ENCODE measurements around the gene PTPN22. TPM values are rescaled to one million over a fixed set of nuclear protein-coding genes. Genes with fewer than 3 reads are reported as not detected.

The PTPN22 gene
- total RNA-seq, 1 donor from 2014 or later: 7.4 TPM

GRCh38 chr1:113870778-113871177, 734 bp downstream of the PTPN22 start:
- H3K27me3 ChIP-seq: no peaks in the 10 kb centered on the region
- H3K4me3 ChIP-seq: peak overlapping the region in 1 of 2 donors; percentile 4
- H3K9me3 ChIP-seq: no peaks in the 10 kb centered on the region
- intact Hi-C loops (cut with DNase I): no loop called here
- no peaks in the 10 kb centered on the region for H3K4me1 ChIP-seq
- H3K36me3 ChIP-seq: no peaks in the 10 kb centered on the region
- H3K27ac ChIP-seq: peak overlapping the region; percentile 1
- no peak for DNase-seq (ENCODE audit: extremely low spot score in 2 of 2)
- no peak for TF ChIP-seq POLR2A (IDR thresholded peaks at IDR 0.05)
- no peak for TF ChIP-seq POLR2AphosphoS5 (IDR thresholded peaks at IDR 0.05; ENCODE audit: insufficient read depth in 1 of 2, low read depth in 1 of 2)
- TF ChIP-seq, protein P1, sequence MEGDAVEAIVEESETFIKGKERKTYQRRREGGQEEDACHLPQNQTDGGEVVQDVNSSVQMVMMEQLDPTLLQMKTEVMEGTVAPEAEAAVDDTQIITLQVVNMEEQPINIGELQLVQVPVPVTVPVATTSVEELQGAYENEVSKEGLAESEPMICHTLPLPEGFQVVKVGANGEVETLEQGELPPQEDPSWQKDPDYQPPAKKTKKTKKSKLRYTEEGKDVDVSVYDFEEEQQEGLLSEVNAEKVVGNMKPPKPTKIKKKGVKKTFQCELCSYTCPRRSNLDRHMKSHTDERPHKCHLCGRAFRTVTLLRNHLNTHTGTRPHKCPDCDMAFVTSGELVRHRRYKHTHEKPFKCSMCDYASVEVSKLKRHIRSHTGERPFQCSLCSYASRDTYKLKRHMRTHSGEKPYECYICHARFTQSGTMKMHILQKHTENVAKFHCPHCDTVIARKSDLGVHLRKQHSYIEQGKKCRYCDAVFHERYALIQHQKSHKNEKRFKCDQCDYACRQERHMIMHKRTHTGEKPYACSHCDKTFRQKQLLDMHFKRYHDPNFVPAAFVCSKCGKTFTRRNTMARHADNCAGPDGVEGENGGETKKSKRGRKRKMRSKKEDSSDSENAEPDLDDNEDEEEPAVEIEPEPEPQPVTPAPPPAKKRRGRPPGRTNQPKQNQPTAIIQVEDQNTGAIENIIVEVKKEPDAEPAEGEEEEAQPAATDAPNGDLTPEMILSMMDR (IDR thresholded peaks at IDR 0.05): no peak

GRCh38 chr1:113868387-113869083, 3.0 kb downstream of the PTPN22 start:
- no peaks in the 10 kb centered on the region for H3K4me1 ChIP-seq
- no peak overlapping the region for H3K27ac ChIP-seq
- H3K27me3 ChIP-seq: no peaks in the 10 kb centered on the region
- H3K9me3 ChIP-seq: no peaks in the 10 kb centered on the region
- no peak overlapping the region for H3K4me3 ChIP-seq
- intact Hi-C loops (cut with DNase I): no loop called here
- TF ChIP-seq POLR2AphosphoS5 (IDR thresholded peaks at IDR 0.05; ENCODE audit: insufficient read depth in 1 of 2, low read depth in 1 of 2) (no peak), POLR2A (IDR thresholded peaks at IDR 0.05) (no peak)
- TF ChIP-seq, protein P1 (IDR thresholded peaks at IDR 0.05): no peak
- no peaks in the 10 kb centered on the region for H3K36me3 ChIP-seq
- DNase-seq (ENCODE audit: extremely low spot score in 2 of 2): no peak

GRCh38 chr1:113861641-113862040, 9.9 kb downstream of the PTPN22 start:
- intact Hi-C loops (cut with DNase I): loop anchor here (5.0 kb wide), 1 partner anchor 1744 kb away; no protein-coding TSS in a partner anchor
- Histone ChIP-seq H3K27me3 (no peaks in the 10 kb centered on the region), H3K9me3 (no peaks in the 10 kb centered on the region), H3K36me3 (no peaks in the 10 kb centered on the region), H3K4me1 (no peaks in the 10 kb centered on the region), H3K4me3 (no peak overlapping the region), H3K27ac (no peak overlapping the region)
- no peak for DNase-seq (ENCODE audit: extremely low spot score in 2 of 2)
- no peak for TF ChIP-seq POLR2A (IDR thresholded peaks at IDR 0.05)
- no peak for TF ChIP-seq POLR2AphosphoS5 (IDR thresholded peaks at IDR 0.05; ENCODE audit: insufficient read depth in 1 of 2, low read depth in 1 of 2)
- TF ChIP-seq, protein P1 (IDR thresholded peaks at IDR 0.05): no peak

DNA sequence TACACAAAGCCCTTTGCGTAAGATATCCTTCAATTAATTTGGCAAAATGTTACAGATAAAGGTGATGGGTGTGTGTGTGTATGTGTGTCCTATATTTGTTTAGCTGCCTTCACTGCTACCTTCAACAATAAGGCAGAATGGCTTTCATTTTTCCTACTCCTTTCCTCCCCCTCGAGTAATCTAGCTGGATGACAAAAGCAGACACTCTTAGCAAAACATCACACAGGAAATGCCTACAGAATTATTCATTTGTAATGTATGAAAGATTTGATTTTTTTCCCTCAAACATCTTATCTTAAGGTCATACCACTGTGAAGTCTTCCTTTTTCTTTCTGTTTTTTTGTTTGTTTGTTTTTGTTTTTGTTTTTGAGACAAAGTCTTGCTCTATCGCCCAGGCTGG, 10.6 kb downstream of the PTPN22 start:
- no peak for DNase-seq (ENCODE audit: extremely low spot score in 2 of 2)
- H3K4me3 ChIP-seq: no peak overlapping the region
- no peaks in the 10 kb centered on the region for H3K27me3 ChIP-seq
- H3K4me1 ChIP-seq: no peaks in the 10 kb centered on the region
- TF ChIP-seq POLR2AphosphoS5 (IDR thresholded peaks at IDR 0.05; ENCODE audit: insufficient read depth in 1 of 2, low read depth in 1 of 2) (no peak), POLR2A (IDR thresholded peaks at IDR 0.05) (no peak)
- TF ChIP-seq, protein P1 (IDR thresholded peaks at IDR 0.05): no peak
- no peaks in the 10 kb centered on the region for H3K36me3 ChIP-seq
- H3K27ac ChIP-seq: no peak overlapping the region
- no peaks in the 10 kb centered on the region for H3K9me3 ChIP-seq
- intact Hi-C loops (cut with DNase I): loop anchor here (5.0 kb wide), 1 partner anchor 1744 kb away; no protein-coding TSS in a partner anchor

GRCh38 chr1:113859478-113860175, 11.9 kb downstream of the PTPN22 start:
- Histone ChIP-seq H3K4me1 (no peaks in the 10 kb centered on the region), H3K27me3 (no peaks in the 10 kb centered on the region), H3K27ac (no peak overlapping the region), H3K4me3 (no peak overlapping the region), H3K36me3 (no peaks in the 10 kb centered on the region), H3K9me3 (no peaks in the 10 kb centered on the region)
- TF ChIP-seq POLR2A (IDR thresholded peaks at IDR 0.05): no peak
- TF ChIP-seq POLR2AphosphoS5 (IDR thresholded peaks at IDR 0.05; ENCODE audit: insufficient read depth in 1 of 2, low read depth in 1 of 2): no peak
- TF ChIP-seq, protein P1 (IDR thresholded peaks at IDR 0.05): no peak
- no peak for DNase-seq (ENCODE audit: extremely low spot score in 2 of 2)
- intact Hi-C loops (cut with DNase I): loop anchor here (5.0 kb wide), 1 partner anchor 1742 kb away; no protein-coding TSS in a partner anchor
